Activated naive CD4-positive, alpha-beta T cell treated with anti-CD3 and anti-CD28 coated beads, Interleukin-2, amount 10 ng/mL, durations not matched to agents 7 days and 5 days (primary cell): Measurements from ENCODE around the gene GPR82.
A peak's percentile ranks its signal among the peaks of the same experiment; 100 is the strongest.
"Not testable (repeated sequence)": the region's sequence is repeated elsewhere in the genome, so short reads cannot be mapped to it uniquely, and the experiment has no call there.

Source experiments
- CTCF ChIA-PET: fragments of 350-600 bp; sonication (Branson Sonifier 250); formaldehyde crosslinking; loops from one replicate; lab custom pipeline; 2021; ENCODE audit warnings: antibody characterized with exemption; lab: Charles Lee
- DNase-seq: peaks from one replicate; pipeline ENCODE4 v3.0.0-alpha.2; 2020
- H3K27ac Mint-ChIP-seq: one replicate; pipeline ENCODE4 v1.8.0; 2021; ENCODE audit warnings: mild to moderate bottlenecking, moderate library complexity, mixed read lengths
- H3K27me3 Mint-ChIP-seq: one replicate; pipeline ENCODE4 v1.8.0; 2021; ENCODE audit warnings: mild to moderate bottlenecking, mixed read lengths
- H3K36me3 Mint-ChIP-seq: one replicate; pipeline ENCODE4 v1.8.0; 2021; ENCODE audit warnings: mixed read lengths
- H3K4me1 Mint-ChIP-seq: one replicate; pipeline ENCODE4 v1.8.0; 2021; ENCODE audit warnings: mixed read lengths
- H3K4me3 Mint-ChIP-seq: one replicate; pipeline ENCODE4 v1.8.0; 2021; ENCODE audit warnings: mild to moderate bottlenecking, moderate library complexity, mixed read lengths
- H3K9me3 Mint-ChIP-seq: one replicate; pipeline ENCODE4 v1.8.0; 2021; ENCODE audit warnings: mixed read lengths

GPR82 gene

GRCh38 chrX:41705680-41706374 lies 18.2 kb upstream of the GPR82 start:
- Mint-ChIP-seq H3K9me3 (no peaks in the 10 kb centered on the region), H3K36me3 (peaks cover 9% of the 10 kb centered on the region), H3K4me3 (no peak overlapping the region), H3K27me3 (no peaks in the 10 kb centered on the region), H3K27ac (peak overlapping the region; percentile 64), H3K4me1 (peaks cover 24% of the 10 kb centered on the region)
- CTCF ChIA-PET: no interaction called here
- DNase-seq: no peak

- H3K27me3 Mint-ChIP-seq: no peaks in the 10 kb centered on the region
- H3K36me3 Mint-ChIP-seq: peaks cover 7% of the 10 kb centered on the region
- H3K9me3 Mint-ChIP-seq: no peaks in the 10 kb centered on the region
- H3K4me3 Mint-ChIP-seq: no peak overlapping the region
- no peak for DNase-seq
- peaks cover 24% of the 10 kb centered on the region for H3K4me1 Mint-ChIP-seq
- CTCF ChIA-PET: no interaction called here
- H3K27ac Mint-ChIP-seq: no peak overlapping the region
Observed at GRCh38 chrX:41707218-41707617, 16.8 kb upstream of the GPR82 start.

GRCh38 chrX:41708486-41708885 lies 15.5 kb upstream of the GPR82 start:
- Mint-ChIP-seq H3K27ac (no peak overlapping the region), H3K27me3 (no peaks in the 10 kb centered on the region), H3K4me1 (peaks cover 24% of the 10 kb centered on the region), H3K9me3 (no peaks in the 10 kb centered on the region), H3K4me3 (no peak overlapping the region), H3K36me3 (peaks cover 6% of the 10 kb centered on the region)
- CTCF ChIA-PET: no interaction called here
- no peak for DNase-seq

GRCh38 chrX:41711021-41711667 lies 12.8 kb upstream of the GPR82 start:
- Mint-ChIP-seq H3K9me3 (no peaks in the 10 kb centered on the region), H3K4me1 (peaks cover 6% of the 10 kb centered on the region), H3K27me3 (no peaks in the 10 kb centered on the region), H3K36me3 (peaks cover 5% of the 10 kb centered on the region), H3K4me3 (no peak overlapping the region), H3K27ac (no peak overlapping the region)
- CTCF ChIA-PET: no interaction called here
- no peak for DNase-seq

- H3K27me3 Mint-ChIP-seq: no peaks in the 10 kb centered on the region
- CTCF ChIA-PET: no interaction called here
- DNase-seq: no peak
- peak overlapping the region; percentile 37 for H3K27ac Mint-ChIP-seq
- H3K4me1 Mint-ChIP-seq: peaks cover 25% of the 10 kb centered on the region
- no peak overlapping the region for H3K4me3 Mint-ChIP-seq
- peaks cover 28% of the 10 kb centered on the region for H3K36me3 Mint-ChIP-seq
- H3K9me3 Mint-ChIP-seq: peaks cover 21% of the 10 kb centered on the region
Observed at GRCh38 chrX:41716222-41716621, 7.8 kb upstream of the GPR82 start.

GRCh38 chrX:41716767-41717473 lies 7.1 kb upstream of the GPR82 start:
- no peak overlapping the region for H3K4me3 Mint-ChIP-seq
- peaks cover 34% of the 10 kb centered on the region for H3K36me3 Mint-ChIP-seq
- peaks cover 28% of the 10 kb centered on the region for H3K4me1 Mint-ChIP-seq
- peaks cover 21% of the 10 kb centered on the region for H3K9me3 Mint-ChIP-seq
- H3K27ac Mint-ChIP-seq: peak overlapping the region; percentile 80
- CTCF ChIA-PET: no interaction called here
- H3K27me3 Mint-ChIP-seq: no peaks in the 10 kb centered on the region
- DNase-seq: no peak

GRCh38 chrX:41718481-41719235 lies 5.3 kb upstream of the GPR82 start:
- H3K9me3 Mint-ChIP-seq: peaks cover 24% of the 10 kb centered on the region
- H3K4me3 Mint-ChIP-seq: no peak overlapping the region

GRCh38 chrX:41719610-41720009 lies 4.4 kb upstream of the GPR82 start:
- H3K27me3 Mint-ChIP-seq, H3K27ac Mint-ChIP-seq, H3K4me3 Mint-ChIP-seq, CTCF ChIA-PET, DNase-seq: not testable (repeated sequence)
- Mint-ChIP-seq H3K9me3 (peaks cover 24% of the 10 kb centered on the region), H3K36me3 (peaks cover 40% of the 10 kb centered on the region), H3K4me1 (peaks cover 40% of the 10 kb centered on the region)

More at GRCh38 chrX:41718481-41719235, 5.3 kb upstream of the GPR82 start:
- no peaks in the 10 kb centered on the region for H3K27me3 Mint-ChIP-seq
- peaks cover 35% of the 10 kb centered on the region for H3K4me1 Mint-ChIP-seq
- DNase-seq: no peak
- H3K36me3 Mint-ChIP-seq: peaks cover 40% of the 10 kb centered on the region
- CTCF ChIA-PET: no interaction called here
- no peak overlapping the region for H3K27ac Mint-ChIP-seq

- Mint-ChIP-seq H3K9me3 (peaks cover 24% of the 10 kb centered on the region), H3K36me3 (peaks cover 38% of the 10 kb centered on the region), H3K27me3 (no peaks in the 10 kb centered on the region), H3K27ac (no peak overlapping the region), H3K4me3 (no peak overlapping the region), H3K4me1 (peaks cover 40% of the 10 kb centered on the region)
- DNase-seq: peak; percentile 45
- CTCF ChIA-PET: interaction anchor here (0.6 kb wide), 1 partner anchor 272 kb away, joined by 3 read pairs; no protein-coding TSS in a partner anchor
Observed at GRCh38 chrX:41720125-41720779, 3.7 kb upstream of the GPR82 start.

- H3K27ac Mint-ChIP-seq: peak overlapping the region; percentile 19
- peaks cover 36% of the 10 kb centered on the region for H3K4me1 Mint-ChIP-seq
Observed at GRCh38 chrX:41721590-41721989, 2.4 kb upstream of the GPR82 start.

GRCh38 chrX:41722214-41722613 lies 1.8 kb upstream of the GPR82 start:
- H3K4me1 Mint-ChIP-seq: peaks cover 29% of the 10 kb centered on the region
- no peak for DNase-seq
- H3K27ac Mint-ChIP-seq: no peak overlapping the region
- peaks cover 18% of the 10 kb centered on the region for H3K9me3 Mint-ChIP-seq
- CTCF ChIA-PET: no interaction called here
- H3K4me3 Mint-ChIP-seq: no peak overlapping the region
- peaks cover 35% of the 10 kb centered on the region for H3K36me3 Mint-ChIP-seq
- H3K27me3 Mint-ChIP-seq: no peaks in the 10 kb centered on the region

More at GRCh38 chrX:41721590-41721989, 2.4 kb upstream of the GPR82 start:
- Mint-ChIP-seq H3K27me3 (no peaks in the 10 kb centered on the region), H3K9me3 (peaks cover 24% of the 10 kb centered on the region), H3K36me3 (peaks cover 38% of the 10 kb centered on the region), H3K4me3 (no peak overlapping the region)
- no peak for DNase-seq
- CTCF ChIA-PET: no interaction called here

GRCh38 chrX:41722816-41723618 lies 964 bp upstream of the GPR82 start:
- H3K27ac Mint-ChIP-seq: no peak overlapping the region
- no peaks in the 10 kb centered on the region for H3K27me3 Mint-ChIP-seq
- H3K9me3 Mint-ChIP-seq: peaks cover 15% of the 10 kb centered on the region
- CTCF ChIA-PET: no interaction called here
- DNase-seq: no peak
- peaks cover 29% of the 10 kb centered on the region for H3K4me1 Mint-ChIP-seq
- no peak overlapping the region for H3K4me3 Mint-ChIP-seq
- H3K36me3 Mint-ChIP-seq: peaks cover 33% of the 10 kb centered on the region

GRCh38 chrX:41728125-41728524 lies 4.1 kb downstream of the GPR82 start:
- no peaks in the 10 kb centered on the region for H3K9me3 Mint-ChIP-seq
- H3K36me3 Mint-ChIP-seq: peaks cover 10% of the 10 kb centered on the region

More at GRCh38 chrX:41728125-41728524, 4.1 kb downstream of the GPR82 start:
- no peak overlapping the region for H3K4me3 Mint-ChIP-seq
- DNase-seq: no peak
- H3K27me3 Mint-ChIP-seq: no peaks in the 10 kb centered on the region
- CTCF ChIA-PET: no interaction called here
- H3K4me1 Mint-ChIP-seq: peaks cover 13% of the 10 kb centered on the region
- H3K27ac Mint-ChIP-seq: no peak overlapping the region
